H9 (cell line): Measurements from ENCODE around the gene SH3RF3. TPM values are rescaled to one million over a fixed set of nuclear protein-coding genes. Genes with fewer than 3 reads are reported as not detected.

Experiments used
- DNase-seq: peaks from one replicate; pipeline ENCODE4 v3.0.0-alpha.2; 2017
- H2AFZ ChIP-seq: one replicate; pipeline ENCODE4 v1.6.1; 2013; ENCODE audit warnings: mild to moderate bottlenecking, low read length, control low read depth, moderate library complexity
- H2AK5ac ChIP-seq: 2 replicates; pipeline ENCODE4 v1.6.1; 2013; ENCODE audit warnings: low read length, control low read depth, mixed read lengths; ENCODE audit not compliant: insufficient read length
- H2BK120ac ChIP-seq: one replicate; pipeline ENCODE4 v1.6.1; 2013; ENCODE audit warnings: low read depth, mild to moderate bottlenecking, low read length, control low read depth, inconsistent platforms; ENCODE audit not compliant: poor library complexity, severe bottlenecking
- H2BK12ac ChIP-seq: 2 replicates; pipeline ENCODE4 v1.6.1; 2013; ENCODE audit warnings: low read length, control low read depth, mixed read lengths, low read depth; ENCODE audit not compliant: insufficient read length
- H2BK15ac ChIP-seq: 2 replicates; pipeline ENCODE4 v1.6.1; 2013; ENCODE audit warnings: low read depth, low read length, control low read depth
- H2BK20ac ChIP-seq: one replicate; pipeline ENCODE4 v1.6.1; 2013; ENCODE audit warnings: low read depth, mild to moderate bottlenecking, low read length, control low read depth, inconsistent platforms; ENCODE audit not compliant: poor library complexity, severe bottlenecking
- H2BK5ac ChIP-seq: 2 replicates; pipeline ENCODE4 v1.6.1; 2013; ENCODE audit warnings: low read length, control low read depth, mixed read lengths; ENCODE audit not compliant: insufficient read length
- H3K14ac ChIP-seq: 2 replicates; pipeline ENCODE4 v1.6.1; 2013; ENCODE audit warnings: low read length, control low read depth; ENCODE audit not compliant: insufficient read depth
- H3K18ac ChIP-seq: 2 replicates; pipeline ENCODE4 v1.6.1; 2013; ENCODE audit warnings: low read depth, mild to moderate bottlenecking, mixed read lengths, low read length, control low read depth; ENCODE audit not compliant: insufficient read length
- H3K23ac ChIP-seq: 2 replicates; pipeline ENCODE4 v1.6.1; 2013; ENCODE audit warnings: low read length, control low read depth, mixed read lengths, low read depth; ENCODE audit not compliant: insufficient read length
- H3K23me2 ChIP-seq: 2 replicates; pipeline ENCODE4 v1.6.1; 2013; ENCODE audit warnings: low read depth, mild to moderate bottlenecking, mixed read lengths, low read length, control low read depth; ENCODE audit not compliant: insufficient read length, poor library complexity, severe bottlenecking
- H3K27ac ChIP-seq: 2 replicates; pipeline ENCODE4 v1.5.1; 2013; ENCODE audit warnings: low read length, control low read depth, mixed read lengths, low read depth; ENCODE audit not compliant: insufficient read length
- H3K27me3 ChIP-seq: 2 replicates; pipeline ENCODE4 v1.6.1; 2013; ENCODE audit warnings: low read length, control low read depth, inconsistent platforms; ENCODE audit not compliant: insufficient read depth
- H3K4ac ChIP-seq: 2 replicates; pipeline ENCODE4 v1.6.1; 2013; ENCODE audit warnings: low read depth, mild to moderate bottlenecking, control low read depth, inconsistent platforms, low read length, moderate library complexity
- H3K4me1 ChIP-seq: 2 replicates; pipeline ENCODE4 v1.6.1; 2013; ENCODE audit warnings: low read length, control low read depth, inconsistent platforms; ENCODE audit not compliant: insufficient read depth
- H3K4me2 ChIP-seq: 2 replicates; pipeline ENCODE4 v1.6.1; 2013; ENCODE audit warnings: low read length, control low read depth, mixed read lengths; ENCODE audit not compliant: insufficient read length, insufficient read depth
- H3K56ac ChIP-seq: 2 replicates; pipeline ENCODE4 v1.6.1; 2013; ENCODE audit warnings: low read depth, mild to moderate bottlenecking, mixed read lengths, low read length, control low read depth; ENCODE audit not compliant: insufficient read length
- H3K79me1 ChIP-seq: 2 replicates; pipeline ENCODE4 v1.6.1; 2013; ENCODE audit warnings: low read depth, mild to moderate bottlenecking, moderate library complexity, low read length, control low read depth, inconsistent platforms; ENCODE audit not compliant: insufficient read depth, poor library complexity, severe bottlenecking
- H3K79me2 ChIP-seq: 2 replicates; pipeline ENCODE4 v1.6.1; 2013; ENCODE audit warnings: low read length, control low read depth, inconsistent platforms; ENCODE audit not compliant: insufficient read depth
- H3K9ac ChIP-seq: 2 replicates; pipeline ENCODE4 v1.6.1; 2013; ENCODE audit warnings: low read length, control low read depth, mixed read lengths; ENCODE audit not compliant: insufficient read length; ENCODE audit errors: extremely low read depth
- H3K9me3 ChIP-seq: one replicate; pipeline ENCODE4 v1.6.1; 2013; ENCODE audit warnings: low read depth, low read length, inconsistent platforms; ENCODE audit not compliant: control insufficient read depth
- H3T11ph ChIP-seq: one replicate; pipeline ENCODE4 v1.6.1; 2013; ENCODE audit warnings: mild to moderate bottlenecking, low read length, control low read depth, inconsistent platforms
- H4K20me1 ChIP-seq: one replicate; pipeline ENCODE4 v1.6.1; 2013; ENCODE audit not compliant: control insufficient read depth, insufficient read length, insufficient read depth
- H4K5ac ChIP-seq: 2 replicates; pipeline ENCODE4 v1.6.1; 2013; ENCODE audit warnings: low read depth, mild to moderate bottlenecking, mixed read lengths, low read length, control low read depth; ENCODE audit not compliant: insufficient read length
- H4K8ac ChIP-seq: replicated peaks from 2 replicates; pipeline ENCODE4 v1.6.1; 2013; ENCODE audit warnings: low read length, control low read depth, mixed read lengths, low read depth; ENCODE audit not compliant: insufficient read length
- H4K91ac ChIP-seq: 2 replicates; pipeline ENCODE4 v1.6.1; 2013; ENCODE audit warnings: low read depth, mild to moderate bottlenecking, moderate library complexity, mixed read lengths, low read length, control low read depth; ENCODE audit not compliant: insufficient read length
- H3K27ac Mint-ChIP-seq, 3 experiments: 2 replicates in 2 of 3; 3 replicates in 1 of 3; pipeline ENCODE4 v1.8.0; 2020 to 2021; ENCODE audit warnings: mixed read lengths in 3 of 3, mild to moderate bottlenecking in 1 of 3, moderate library complexity in 1 of 3
- H3K27me3 Mint-ChIP-seq: 2 replicates; pipeline ENCODE4 v1.8.0; 2021; ENCODE audit warnings: low read depth, mild to moderate bottlenecking, moderate library complexity, mixed read lengths
- H3K36me3 Mint-ChIP-seq, 3 experiments: 2 replicates in 2 of 3; 3 replicates in 1 of 3; pipeline ENCODE4 v1.8.0; 2020 to 2021; ENCODE audit warnings: low read depth in 3 of 3, mixed read lengths in 3 of 3; ENCODE audit not compliant: insufficient read depth in 1 of 3
- H3K4me1 Mint-ChIP-seq, 2 experiments: 2 replicates each; pipeline ENCODE4 v1.8.0; 2020; ENCODE audit warnings: mixed read lengths in 2 of 2
- H3K4me3 Mint-ChIP-seq, 2 experiments: 2 replicates in 1 of 2; 3 replicates in 1 of 2; pipeline ENCODE4 v1.8.0; 2020 to 2021; ENCODE audit warnings: mild to moderate bottlenecking in 2 of 2, mixed read lengths in 2 of 2, moderate library complexity in 1 of 2
- H3K9me3 Mint-ChIP-seq, 2 experiments: 2 replicates in 1 of 2; 3 replicates in 1 of 2; pipeline ENCODE4 v1.8.0; 2020; ENCODE audit warnings: mild to moderate bottlenecking in 2 of 2, mixed read lengths in 2 of 2, moderate library complexity in 1 of 2
- WGBS: extraction: QIAGEN DNeasy Blood & Tissue Kit; methylation state at CpG from one replicate; pipeline ENCODE4 v1.1.7; 2013; ENCODE audit warnings: missing lambda C conversion rate, low lambda C conversion rate, mixed read lengths; ENCODE audit not compliant: insufficient read length; ENCODE audit errors: extremely low coverage; 5-methylcytosine and 5-hydroxymethylcytosine counted together
- total RNA-seq: library from RNA; stranded (reverse); gene quantifications from 2 replicates; pipeline ENCODE4 v1.2.1, GENCODE V29; 2021
- TF ChIP-seq, protein P1 (sequence below): fragments of 200-600 bp; sonication (generic); conservative IDR thresholded peaks from 3 replicates; pipeline ENCODE4 v1.8.0; 2021; ENCODE audit warnings: antibody characterized with exemption, mild to moderate bottlenecking

Gene SH3RF3
- total RNA-seq, 1 experiment from 2014 or later: 0.46 TPM

DNA sequence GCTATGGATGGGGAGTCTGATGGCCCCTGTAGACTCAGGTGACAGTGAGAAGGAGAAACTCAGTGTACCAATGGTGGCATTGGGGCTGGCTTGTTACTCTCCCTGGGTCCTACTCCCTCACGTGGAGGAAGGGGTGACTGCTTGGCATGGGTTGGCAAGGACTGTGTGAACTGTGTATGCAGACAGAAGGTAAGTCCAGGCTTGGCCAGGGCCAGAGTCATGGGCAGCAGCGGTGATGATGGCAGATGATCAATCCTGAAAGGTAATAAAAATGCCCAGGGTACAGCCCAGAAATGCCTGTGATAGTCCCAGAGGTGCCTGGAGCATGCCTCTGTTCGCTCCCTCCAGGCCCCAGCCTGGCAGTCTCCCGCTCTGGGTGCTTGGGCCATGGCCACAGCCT is 153.9 kb downstream of the SH3RF3 start:
- Histone ChIP-seq H3K4me1 (no peaks in the 10 kb centered on the region), H3K23me2 (no peaks in the 10 kb centered on the region), H4K5ac (no peak overlapping the region), H3K18ac (no peak overlapping the region), H2BK20ac (no peak overlapping the region), H3K79me1 (no peaks in the 10 kb centered on the region), H3K9me3 (no peaks in the 10 kb centered on the region), H2BK15ac (no peak overlapping the region), H4K8ac (no peak overlapping the region), H2AFZ (no peak overlapping the region), H3K27ac (no peak overlapping the region), H3K4me2 (no peak overlapping the region), H3K79me2 (no peaks in the 10 kb centered on the region), H2BK120ac (no peak overlapping the region), H2AK5ac (no peak overlapping the region), H2BK12ac (no peak overlapping the region), H3K56ac (no peak overlapping the region), H4K91ac (no peak overlapping the region), H3K23ac (no peak overlapping the region), H3K14ac (no peak overlapping the region), H3K27me3 (no peaks in the 10 kb centered on the region), H3T11ph (no peak overlapping the region), H3K9ac (no peak overlapping the region), H2BK5ac (no peak overlapping the region), H3K4ac (no peak overlapping the region), H4K20me1 (no peaks in the 10 kb centered on the region)
- DNase-seq: no peak
- Mint-ChIP-seq H3K27me3 (no peaks in the 10 kb centered on the region; the same call in 1 of the 2 replicates), H3K27ac (no peak overlapping the region; a peak in 1 of 7 replicates), H3K9me3 (no peaks in the 10 kb centered on the region), H3K4me1 (peaks cover 19 to 20% of the 10 kb centered on the region in 2 experiments), H3K4me3 (no peak overlapping the region), H3K36me3 (no peaks in the 10 kb centered on the region)
- WGBS: no CpG with 5 or more reads among the region's 4 CpGs
- TF ChIP-seq, protein P1, sequence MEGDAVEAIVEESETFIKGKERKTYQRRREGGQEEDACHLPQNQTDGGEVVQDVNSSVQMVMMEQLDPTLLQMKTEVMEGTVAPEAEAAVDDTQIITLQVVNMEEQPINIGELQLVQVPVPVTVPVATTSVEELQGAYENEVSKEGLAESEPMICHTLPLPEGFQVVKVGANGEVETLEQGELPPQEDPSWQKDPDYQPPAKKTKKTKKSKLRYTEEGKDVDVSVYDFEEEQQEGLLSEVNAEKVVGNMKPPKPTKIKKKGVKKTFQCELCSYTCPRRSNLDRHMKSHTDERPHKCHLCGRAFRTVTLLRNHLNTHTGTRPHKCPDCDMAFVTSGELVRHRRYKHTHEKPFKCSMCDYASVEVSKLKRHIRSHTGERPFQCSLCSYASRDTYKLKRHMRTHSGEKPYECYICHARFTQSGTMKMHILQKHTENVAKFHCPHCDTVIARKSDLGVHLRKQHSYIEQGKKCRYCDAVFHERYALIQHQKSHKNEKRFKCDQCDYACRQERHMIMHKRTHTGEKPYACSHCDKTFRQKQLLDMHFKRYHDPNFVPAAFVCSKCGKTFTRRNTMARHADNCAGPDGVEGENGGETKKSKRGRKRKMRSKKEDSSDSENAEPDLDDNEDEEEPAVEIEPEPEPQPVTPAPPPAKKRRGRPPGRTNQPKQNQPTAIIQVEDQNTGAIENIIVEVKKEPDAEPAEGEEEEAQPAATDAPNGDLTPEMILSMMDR: no peak
